ENCODE measurements around the gene FNDC3B. TPM values are rescaled to one million over a fixed set of nuclear protein-coding genes. Genes with fewer than 3 reads are reported as not detected.

FNDC3B gene
- total and polyA plus RNA-seq, 4 donors: 23.3 to 74.2 (median 32.9) TPM

GRCh38 chr3:172084871-172085556 is 45.6 kb downstream of the FNDC3B start:
- peaks cover 0 to 5% (median 0%) of the 10 kb centered on the region in 4 donors for H3K36me3 ChIP-seq (ENCODE audit: control insufficient read depth in 4 of 4, insufficient read depth in 3 of 4, low read depth in 1 of 4, low read length in 3 of 4)
- H3K9ac ChIP-seq (ENCODE audit: low read depth in 1 of 2, low read length in 2 of 2): no peak overlapping the region
- peaks cover 8 to 46% (median 28%) of the 10 kb centered on the region in 4 donors for H3K4me1 ChIP-seq (ENCODE audit: control insufficient read depth in 4 of 4, insufficient read depth in 4 of 4, low read length in 3 of 4)
- no peaks in the 10 kb centered on the region for H3K9me3 ChIP-seq (ENCODE audit: control insufficient read depth in 4 of 4, low read length in 3 of 4)
- TF ChIP-seq TAF1 (conservative IDR thresholded peaks at IDR 0.05): no peak
- no peak for TF ChIP-seq YY1 (IDR thresholded peaks at IDR 0.05)
- no peak for TF ChIP-seq HNF4G (IDR thresholded peaks at IDR 0.05)
- no peak for TF ChIP-seq RXRA (IDR thresholded peaks at IDR 0.05)
- no peak for TF ChIP-seq REST (IDR thresholded peaks at IDR 0.05)
- whole genome bisulfite sequencing: 95% methylated on average over 5 of the region's 5 CpGs
- no peak overlapping the region for H3K4me3 ChIP-seq (ENCODE audit: low read depth in 1 of 3, low read length in 3 of 3)
- H3K27me3 ChIP-seq (ENCODE audit: control insufficient read depth in 4 of 4, insufficient read depth in 4 of 4, low read length in 3 of 4): no peaks in the 10 kb centered on the region
- no peak for DNase-seq (ENCODE audit: low spot score)
- no peak overlapping the region for H3K27ac ChIP-seq (ENCODE audit: low read depth in 1 of 2, low read length in 2 of 2)

DNA sequence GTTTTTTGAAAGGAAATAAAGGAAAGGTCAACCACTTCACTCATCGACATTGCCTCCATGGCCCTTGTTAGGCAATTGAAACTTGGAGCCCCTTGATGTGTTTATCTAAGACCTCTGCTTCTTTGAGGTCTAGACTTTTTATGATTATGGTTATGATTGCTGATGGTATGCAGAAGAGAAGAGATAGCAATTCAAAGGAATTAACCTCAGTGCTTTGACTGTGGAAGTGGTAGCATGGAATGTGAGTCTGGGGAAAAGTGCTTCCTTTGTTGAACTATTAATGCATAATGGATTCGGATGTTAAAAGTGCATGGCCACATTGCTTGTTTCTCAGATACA is 46.1 kb downstream of the FNDC3B start:
- no peak for DNase-seq (ENCODE audit: low spot score)
- Histone ChIP-seq H3K9ac (ENCODE audit: low read depth in 1 of 2, low read length in 2 of 2) (no peak overlapping the region), H3K36me3 (ENCODE audit: control insufficient read depth in 4 of 4, insufficient read depth in 3 of 4, low read depth in 1 of 4, low read length in 3 of 4) (peaks cover 0 to 5% (median 0%) of the 10 kb centered on the region in 4 donors), H3K27me3 (ENCODE audit: control insufficient read depth in 4 of 4, insufficient read depth in 4 of 4, low read length in 3 of 4) (no peaks in the 10 kb centered on the region), H3K4me3 (ENCODE audit: low read depth in 1 of 3, low read length in 3 of 3) (no peak overlapping the region), H3K9me3 (ENCODE audit: control insufficient read depth in 4 of 4, low read length in 3 of 4) (no peaks in the 10 kb centered on the region), H3K27ac (ENCODE audit: low read depth in 1 of 2, low read length in 2 of 2) (no peak overlapping the region), H3K4me1 (ENCODE audit: control insufficient read depth in 4 of 4, insufficient read depth in 4 of 4, low read length in 3 of 4) (peaks cover 5 to 41% (median 25%) of the 10 kb centered on the region in 4 donors)
- 87% methylated on average over 2 of the region's 2 CpGs for WGBS
- no peak for TF ChIP-seq CTCF (IDR thresholded peaks at IDR 0.05; ENCODE audit: low read depth, low read length, missing input control)
- no peak for TF ChIP-seq HNF4G (IDR thresholded peaks at IDR 0.05)
- TF ChIP-seq REST (IDR thresholded peaks at IDR 0.05): no peak
- no peak for TF ChIP-seq RAD21 (IDR thresholded peaks at IDR 0.05)
- no peak for TF ChIP-seq ZBTB33 (IDR thresholded peaks at IDR 0.05)
- TF ChIP-seq YY1 (IDR thresholded peaks at IDR 0.05): no peak
- TF ChIP-seq JUND (IDR thresholded peaks at IDR 0.05): no peak
- TF ChIP-seq NR2F2 (IDR thresholded peaks at IDR 0.05): no peak
- TF ChIP-seq, protein P1, sequence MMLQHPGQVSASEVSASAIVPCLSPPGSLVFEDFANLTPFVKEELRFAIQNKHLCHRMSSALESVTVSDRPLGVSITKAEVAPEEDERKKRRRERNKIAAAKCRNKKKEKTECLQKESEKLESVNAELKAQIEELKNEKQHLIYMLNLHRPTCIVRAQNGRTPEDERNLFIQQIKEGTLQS (IDR thresholded peaks at IDR 0.05): no peak
- no peak for TF ChIP-seq FOXA2 (IDR thresholded peaks at IDR 0.05)
- TF ChIP-seq TAF1 (conservative IDR thresholded peaks at IDR 0.05): no peak
- TF ChIP-seq, protein P2, sequence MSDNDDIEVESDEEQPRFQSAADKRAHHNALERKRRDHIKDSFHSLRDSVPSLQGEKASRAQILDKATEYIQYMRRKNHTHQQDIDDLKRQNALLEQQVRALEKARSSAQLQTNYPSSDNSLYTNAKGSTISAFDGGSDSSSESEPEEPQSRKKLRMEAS (IDR thresholded peaks at IDR 0.05): no peak
- TF ChIP-seq FOXA1 (IDR thresholded peaks at IDR 0.05): no peak
- TF ChIP-seq GABPA (IDR thresholded peaks at IDR 0.05 in 1 of 2, conservative IDR thresholded peaks at IDR 0.05 in 1 of 2): no peak
- no peak for TF ChIP-seq SP1 (IDR thresholded peaks at IDR 0.05)
- TF ChIP-seq RXRA (IDR thresholded peaks at IDR 0.05): no peak
- no peak for TF ChIP-seq EGR1 (IDR thresholded peaks at IDR 0.05; ENCODE audit: low read depth in 2 of 2)
- TF ChIP-seq HNF4A (conservative IDR thresholded peaks at IDR 0.05): no peak

Data from liver (tissue), 9 donors.